MM.1S (cell line): ENCODE data around the gene EEA1.

ENCODE experiments used
- DNase-seq: peaks from one replicate; pipeline ENCODE4 v3.0.0-alpha.2; 2015
- H2AFZ ChIP-seq: fragments of 300-600 bp; sonication (generic); 2 replicates; pipeline ENCODE4 v1.6.0; 2016; ENCODE audit warnings: antibody characterized with exemption, low read length
- H3F3A ChIP-seq: fragments of 300-600 bp; sonication (generic); 2 replicates; pipeline ENCODE4 v1.6.1; 2016; ENCODE audit warnings: mild to moderate bottlenecking, antibody characterized with exemption, low read length, moderate library complexity, mixed read lengths; ENCODE audit not compliant: insufficient read depth
- H3K27ac ChIP-seq: fragments of 300-600 bp; sonication (generic); 2 replicates; pipeline ENCODE4 v1.5.1; 2016; ENCODE audit warnings: mild to moderate bottlenecking, low read length
- H3K27me3 ChIP-seq: fragments of 300-600 bp; sonication (generic); replicated peaks from 2 replicates; pipeline ENCODE4 v1.6.0; 2016; ENCODE audit warnings: low read length; ENCODE audit not compliant: insufficient read depth
- H3K36me3 ChIP-seq: fragments of 300-600 bp; sonication (generic); replicated peaks from 2 replicates; pipeline ENCODE4 v1.6.1; 2016; ENCODE audit warnings: mild to moderate bottlenecking, low read length, mixed read lengths; ENCODE audit not compliant: insufficient read depth
- H3K4me1 ChIP-seq: fragments of 300-600 bp; sonication (generic); 2 replicates; pipeline ENCODE4 v1.6.1; 2016; ENCODE audit warnings: low read length, mixed read lengths
- H3K4me2 ChIP-seq: fragments of 300-600 bp; sonication (generic); 2 replicates; pipeline ENCODE4 v1.6.0; 2016; ENCODE audit warnings: low read depth, low read length
- H3K4me3 ChIP-seq: fragments of 300-600 bp; sonication (generic); 2 replicates; pipeline ENCODE4 v1.5.1; 2016; ENCODE audit warnings: low read length, mixed read lengths
- H3K79me2 ChIP-seq: fragments of 300-600 bp; sonication (generic); 2 replicates; pipeline ENCODE4 v1.6.1; 2016; ENCODE audit warnings: mixed run types, low read length, mixed read lengths
- H3K9ac ChIP-seq: fragments of 300-600 bp; sonication (generic); 2 replicates; pipeline ENCODE4 v1.6.1; 2016; ENCODE audit warnings: low read length, mixed read lengths
- H3K9me2 ChIP-seq: fragments of 300-600 bp; sonication (generic); replicated peaks from 2 replicates; pipeline ENCODE4 v1.6.1; 2016; ENCODE audit warnings: mild to moderate bottlenecking, low read length, mixed read lengths; ENCODE audit not compliant: insufficient read depth
- H3K9me3 ChIP-seq: fragments of 300-600 bp; sonication (generic); replicated peaks from 2 replicates; pipeline ENCODE4 v1.6.1; 2016; ENCODE audit warnings: mild to moderate bottlenecking, low read length, mixed read lengths; ENCODE audit not compliant: insufficient read depth
- H4K20me1 ChIP-seq: fragments of 300-600 bp; sonication (generic); 2 replicates; pipeline ENCODE4 v1.6.1; 2016; ENCODE audit warnings: mild to moderate bottlenecking, low read length, moderate library complexity, mixed read lengths; ENCODE audit not compliant: insufficient read depth
- CTCF ChIP-seq: fragments of 300-600 bp; sonication (generic); IDR thresholded peaks from 2 replicates; pipeline ENCODE4 v1.5.1; 2016; ENCODE audit warnings: antibody characterized with exemption, low read length, mixed read lengths
- EZH2 ChIP-seq: fragments of 300-600 bp; sonication (generic); optimal IDR thresholded peaks from 2 replicates; pipeline ENCODE3; 2017; ENCODE audit warnings: low read depth, mild to moderate bottlenecking, antibody characterized with exemption, low read length, mixed read lengths
- EZH2phosphoT487 ChIP-seq: fragments of 300-600 bp; sonication (generic); IDR thresholded peaks from 2 replicates; pipeline ENCODE4 v1.6.1; 2018; ENCODE audit warnings: antibody characterized with exemption, low read length

EEA1 gene

GRCh38 chr12:92733181-92733580 lies 195.9 kb downstream of the EEA1 start:
- Histone ChIP-seq H3K4me2 (no peak overlapping the region), H3F3A (no peaks in the 10 kb centered on the region), H3K27me3 (no peaks in the 10 kb centered on the region), H3K36me3 (no peaks in the 10 kb centered on the region), H3K79me2 (no peaks in the 10 kb centered on the region), H3K4me1 (no peaks in the 10 kb centered on the region), H2AFZ (no peak overlapping the region), H3K9me2 (no peaks in the 10 kb centered on the region), H3K9me3 (no peaks in the 10 kb centered on the region), H4K20me1 (no peaks in the 10 kb centered on the region), H3K9ac (no peak overlapping the region), H3K27ac (no peak overlapping the region), H3K4me3 (no peak overlapping the region)
- no peak for TF ChIP-seq EZH2
- no peak for TF ChIP-seq EZH2phosphoT487
- no peak for TF ChIP-seq CTCF
- no peak for DNase-seq

GRCh38 chr12:92732716-92733115 lies 196.4 kb downstream of the EEA1 start:
- Histone ChIP-seq H3K27ac (no peak overlapping the region), H3F3A (no peaks in the 10 kb centered on the region), H3K9ac (no peak overlapping the region), H3K4me2 (no peak overlapping the region), H3K4me3 (no peak overlapping the region), H3K36me3 (no peaks in the 10 kb centered on the region), H2AFZ (no peak overlapping the region), H4K20me1 (no peaks in the 10 kb centered on the region), H3K79me2 (no peaks in the 10 kb centered on the region), H3K9me3 (no peaks in the 10 kb centered on the region), H3K27me3 (no peaks in the 10 kb centered on the region), H3K4me1 (no peaks in the 10 kb centered on the region), H3K9me2 (no peaks in the 10 kb centered on the region)
- no peak for DNase-seq
- no peak for TF ChIP-seq EZH2
- no peak for TF ChIP-seq CTCF
- TF ChIP-seq EZH2phosphoT487: no peak

GRCh38 chr12:92732216-92732615 lies 196.9 kb downstream of the EEA1 start:
- Histone ChIP-seq H4K20me1 (no peaks in the 10 kb centered on the region), H3K36me3 (no peaks in the 10 kb centered on the region), H2AFZ (no peak overlapping the region), H3K79me2 (no peaks in the 10 kb centered on the region), H3K27me3 (no peaks in the 10 kb centered on the region), H3K27ac (no peak overlapping the region), H3K4me3 (no peak overlapping the region), H3K4me2 (no peak overlapping the region), H3K9me2 (no peaks in the 10 kb centered on the region), H3K9ac (no peak overlapping the region), H3K9me3 (no peaks in the 10 kb centered on the region), H3F3A (no peaks in the 10 kb centered on the region), H3K4me1 (no peaks in the 10 kb centered on the region)
- no peak for DNase-seq
- TF ChIP-seq EZH2phosphoT487: no peak
- no peak for TF ChIP-seq EZH2
- no peak for TF ChIP-seq CTCF
